Peyer's patch (tissue), 4 donors: ENCODE measurements around the gene CTDNEP1.

Source experiments
- CTCF ChIP-seq, 6 experiments: fragments of 450-650 bp in 4 of 6; fragments of 200-600 bp in 2 of 6; sonication (generic) in 1 of 6; IDR thresholded peaks; one replicate each; pipeline ENCODE4 v1.5.1; 2017 to 2019; ENCODE audit warnings: antibody characterized with exemption in 6 of 6, mild to moderate bottlenecking in 3 of 6, moderate library complexity in 1 of 6
- POLR2A ChIP-seq, 2 donors: fragments of 450-650 bp; IDR thresholded peaks; one replicate each; pipeline ENCODE4 v1.5.1; 2017; ENCODE audit warnings: antibody characterized with exemption in 2 of 2, mild to moderate bottlenecking in 2 of 2, moderate library complexity in 2 of 2

- TF ChIP-seq POLR2A (IDR thresholded peaks at IDR 0.05) (no peak), CTCF (IDR thresholded peaks at IDR 0.05) (peak in 5 of 6 experiments; percentile 23 to 32 (median 31))
These were observed 37.6 kb downstream of the CTDNEP1 start for GRCh38 chr17:7213895-7214299.
